HG02870 (cell line): ENCODE data around the gene TNFRSF13B.
"Not testable (repeated sequence)": the region's sequence is repeated elsewhere in the genome, so short reads cannot be mapped to it uniquely, and the experiment has no call there.

ENCODE experiments used
- ATAC-seq: cut with Tn5 transposase; IDR thresholded peaks from one replicate; pipeline ENCODE4 v1.9.1; 2021; ENCODE audit warnings: mild to moderate bottlenecking, moderate library complexity; ENCODE audit not compliant: unreplicated experiment

Gene TNFRSF13B

DNA sequence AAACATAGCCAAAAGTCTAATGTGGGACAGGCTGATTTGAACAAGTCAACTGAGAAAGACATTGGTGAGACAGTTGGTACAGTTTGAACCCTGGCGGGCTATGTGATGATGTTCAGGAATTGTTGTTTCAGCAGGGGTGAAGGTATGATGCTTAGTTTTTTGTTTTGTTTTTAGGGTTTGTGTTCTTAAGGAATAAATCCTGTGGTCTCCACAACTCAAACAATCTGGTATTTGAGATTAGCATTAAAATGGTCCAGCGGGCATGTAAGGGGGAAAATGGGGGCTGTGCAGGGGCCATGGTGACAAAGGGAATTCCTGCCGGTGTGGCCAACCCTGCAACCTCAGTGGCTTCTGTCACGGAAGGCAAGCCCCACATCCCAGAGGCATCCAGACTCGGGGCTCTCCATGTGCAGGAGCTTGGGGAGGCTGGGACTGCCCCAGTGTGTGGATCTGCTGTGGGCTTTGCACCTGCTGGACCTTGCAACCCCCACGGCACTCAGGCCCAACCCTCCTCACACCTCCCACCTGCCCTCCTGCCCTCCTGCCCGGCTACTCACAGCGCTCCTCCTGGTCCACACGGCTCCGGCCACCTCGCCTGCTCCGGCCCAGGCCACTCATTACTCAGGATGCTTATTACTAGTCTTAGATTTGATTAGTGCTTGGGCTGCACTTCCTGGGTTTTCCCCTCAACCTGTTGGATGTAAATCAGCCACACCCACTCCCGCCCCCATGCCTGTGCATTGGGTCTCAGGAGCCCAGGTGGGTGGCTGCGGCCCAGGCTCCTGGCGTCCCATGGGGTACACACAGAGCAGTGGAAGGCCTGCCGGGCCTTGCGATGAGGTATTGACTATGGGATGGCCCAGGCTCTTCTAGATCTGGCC lies at the start of gene TNFRSF13B:
Gene TNFRSF13B (minus strand): TSS at position 661 of the 881 bp plus-strand sequence. CDS start 43 bp downstream, at position 618.
- ATAC-seq, result no peak

DNA sequence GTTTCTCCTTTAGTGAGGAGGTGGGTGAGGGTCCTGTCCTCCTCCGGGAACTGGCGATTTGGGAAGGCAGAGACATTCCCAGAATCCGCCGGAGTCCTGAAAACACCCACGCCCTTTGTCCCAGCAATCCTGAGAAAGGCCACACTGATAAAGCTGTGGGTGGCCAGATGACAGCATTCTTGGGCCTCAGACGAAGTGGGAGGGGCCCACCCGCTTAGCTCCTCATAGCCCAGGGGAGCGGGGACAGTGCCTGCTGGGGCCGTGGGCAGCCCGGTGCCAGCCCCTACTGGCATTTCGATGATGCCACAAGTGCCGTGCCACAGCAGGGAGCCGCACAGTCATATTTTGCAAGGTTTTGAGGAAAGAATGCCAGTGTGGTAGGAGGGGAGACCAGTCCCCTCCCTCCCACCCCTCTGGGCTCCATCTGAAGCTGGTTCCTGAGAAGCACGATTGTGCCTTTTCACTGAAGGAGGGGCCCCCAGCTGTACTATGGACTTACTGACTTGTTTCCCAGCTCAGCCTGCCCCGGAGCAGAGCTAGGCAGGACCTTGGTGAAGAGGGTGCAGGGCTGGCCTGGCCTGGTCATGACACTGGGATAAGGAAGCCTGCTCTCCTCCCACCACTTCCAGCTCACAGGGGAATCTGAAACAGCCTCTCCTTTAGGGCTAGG lies 49.4 kb upstream of the TNFRSF13B start:
- no peak for ATAC-seq

DNA sequence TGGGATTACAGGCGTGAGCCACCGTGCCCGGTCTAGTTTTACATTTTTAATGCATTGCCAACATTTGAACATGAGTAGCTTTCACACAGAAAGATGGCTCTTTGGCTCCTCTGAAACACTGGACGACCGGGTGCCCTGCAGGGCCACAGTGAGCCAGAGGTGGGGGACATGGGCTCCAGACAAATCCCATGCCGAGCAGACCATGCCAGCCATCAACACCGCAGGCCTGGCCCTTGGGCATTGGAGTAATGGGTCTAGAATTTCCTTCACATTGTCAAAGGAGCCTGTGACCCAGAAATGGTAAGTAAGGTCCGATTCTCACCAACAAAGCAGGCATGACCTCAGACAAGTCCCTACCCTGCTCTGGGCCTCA lies 48.9 kb upstream of the TNFRSF13B start:
- ATAC-seq, result no peak

DNA sequence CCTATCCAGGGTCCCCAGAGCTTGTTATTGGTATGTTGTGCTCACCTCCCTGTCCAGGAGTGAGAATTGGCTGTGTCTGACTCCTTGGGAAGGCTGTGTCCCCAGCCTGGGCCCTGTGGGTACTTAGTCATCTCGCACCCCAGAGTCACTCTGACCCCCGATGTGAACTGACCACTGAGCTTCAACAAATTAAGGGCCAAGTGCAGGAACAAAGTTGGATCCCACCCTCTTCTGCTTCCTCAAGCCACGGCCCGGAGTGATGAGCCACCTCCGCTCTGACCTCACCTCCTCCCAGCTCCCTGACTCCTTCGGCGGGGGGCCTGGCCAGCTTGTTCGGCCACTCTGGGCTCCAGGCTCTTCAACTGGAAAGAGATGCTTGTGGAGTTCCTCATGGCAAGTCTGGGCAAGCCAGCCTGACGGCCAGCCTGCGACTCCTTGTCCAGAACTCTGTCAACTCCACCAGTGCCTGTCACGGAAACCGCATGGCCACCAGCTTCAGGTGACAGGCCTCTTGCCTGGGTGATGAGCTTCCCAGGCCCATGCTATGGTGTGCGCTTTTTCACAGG lies 48.1 kb upstream of the TNFRSF13B start:
- no peak for ATAC-seq

DNA sequence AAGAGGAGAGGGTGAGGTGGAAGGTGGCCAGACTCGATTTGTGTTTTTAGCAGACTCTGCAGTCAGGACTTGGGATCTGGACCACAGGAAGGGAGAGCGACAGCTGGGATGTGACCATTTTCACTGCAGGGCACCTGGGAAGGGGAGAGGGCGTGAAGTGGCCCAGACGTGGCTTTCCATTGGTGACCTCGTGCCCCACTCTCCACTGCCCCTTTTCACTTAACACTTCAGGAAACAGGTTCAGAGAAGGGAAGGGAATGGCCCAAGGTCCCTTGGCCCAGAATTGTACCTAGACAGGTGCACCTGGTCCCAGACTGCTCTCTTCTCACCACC lies 47.5 kb upstream of the TNFRSF13B start:
- no peak for ATAC-seq

DNA sequence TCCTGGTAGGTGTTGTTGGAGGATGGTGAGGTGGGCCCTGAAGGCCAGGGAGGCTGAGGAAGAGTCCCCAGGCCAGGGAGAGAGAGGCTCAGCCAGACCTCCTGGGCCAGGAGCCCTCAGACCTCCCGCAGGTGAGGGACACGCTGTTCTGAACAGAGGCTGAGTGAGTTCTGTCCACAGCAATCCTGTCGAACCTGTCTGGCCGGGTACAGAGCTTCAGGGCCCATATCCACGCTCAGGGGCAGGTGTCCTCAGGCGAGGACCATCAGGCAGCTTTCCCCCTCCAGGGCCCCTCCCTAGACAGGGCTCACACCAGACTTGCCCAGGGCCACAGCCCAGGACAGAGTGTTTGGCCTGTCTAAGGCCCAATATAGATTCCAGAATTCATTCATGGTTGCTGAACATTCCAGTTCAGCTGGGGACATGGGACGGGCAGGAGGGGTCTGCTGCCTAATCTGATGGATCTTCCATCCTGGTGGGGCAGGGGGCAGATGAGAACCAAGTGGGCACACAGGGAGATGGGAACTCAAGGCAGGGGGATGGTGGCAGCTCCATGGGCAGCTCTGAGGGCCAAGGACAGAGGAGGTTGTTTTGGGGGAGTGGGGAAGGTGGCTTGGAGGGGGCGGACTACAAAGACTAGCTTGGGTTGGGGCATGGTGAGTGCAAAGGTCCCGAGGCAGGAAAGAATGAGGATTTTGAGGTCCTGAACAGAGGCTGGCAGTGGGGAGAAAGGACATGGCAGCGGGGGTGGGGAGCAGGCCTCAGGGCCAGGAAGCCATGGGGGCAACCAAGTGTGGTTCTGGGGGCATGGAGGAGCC lies 46.9 kb upstream of the TNFRSF13B start:
- no peak for ATAC-seq

DNA sequence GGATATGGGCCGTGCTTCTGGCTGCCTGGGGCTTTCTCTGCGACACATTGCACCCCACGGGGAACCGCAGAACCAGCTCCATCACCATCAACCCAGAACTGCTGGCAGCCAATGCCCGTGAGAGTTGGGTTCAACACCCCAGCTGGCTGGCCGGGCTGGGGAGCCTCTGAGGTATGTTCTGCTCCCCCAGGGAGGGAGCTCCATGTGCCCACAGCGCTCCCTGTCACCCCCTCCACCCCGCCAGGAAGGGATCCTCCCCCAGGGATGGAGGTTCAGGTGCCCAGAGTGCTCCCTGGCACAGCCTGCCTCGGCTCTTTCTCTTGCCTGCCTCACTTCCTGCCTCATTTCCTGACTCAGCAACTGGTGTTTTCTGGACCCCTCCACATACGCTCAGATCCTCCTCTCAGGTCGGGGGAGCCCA lies 46.1 kb upstream of the TNFRSF13B start:
- no peak for ATAC-seq

DNA sequence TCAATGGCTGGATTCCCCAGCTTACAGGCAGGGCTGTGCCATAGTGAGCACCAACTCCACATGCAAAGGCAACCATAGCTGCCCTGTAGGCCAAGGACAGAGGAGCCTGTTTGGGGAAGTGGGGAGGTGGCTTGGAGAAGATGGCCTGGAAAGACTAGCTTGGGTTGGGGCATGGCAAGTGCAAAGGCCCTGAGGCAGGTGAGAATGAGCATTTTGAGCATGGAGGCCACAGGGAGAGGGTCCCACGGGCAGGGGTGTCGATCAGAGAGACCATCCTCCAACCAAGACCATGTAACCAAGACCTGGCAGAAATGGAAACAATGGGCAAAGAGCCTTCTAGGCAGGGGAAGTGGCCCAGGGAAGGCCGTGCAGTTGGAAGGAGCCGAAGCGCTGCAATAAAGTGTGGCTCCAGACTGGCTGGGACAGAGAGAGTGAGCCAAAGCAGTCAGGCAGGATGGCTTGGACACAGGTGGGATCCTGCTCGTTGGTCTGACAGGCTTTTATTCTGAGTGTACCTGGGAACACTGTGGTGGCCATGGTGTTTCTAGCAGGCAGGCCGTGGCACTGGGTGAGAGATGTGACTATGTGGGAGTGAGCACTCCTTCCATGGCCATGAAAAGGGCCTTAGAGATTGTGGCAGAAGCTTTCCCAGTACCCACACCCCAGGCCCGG lies 45.6 kb upstream of the TNFRSF13B start:
- no peak for ATAC-seq

DNA sequence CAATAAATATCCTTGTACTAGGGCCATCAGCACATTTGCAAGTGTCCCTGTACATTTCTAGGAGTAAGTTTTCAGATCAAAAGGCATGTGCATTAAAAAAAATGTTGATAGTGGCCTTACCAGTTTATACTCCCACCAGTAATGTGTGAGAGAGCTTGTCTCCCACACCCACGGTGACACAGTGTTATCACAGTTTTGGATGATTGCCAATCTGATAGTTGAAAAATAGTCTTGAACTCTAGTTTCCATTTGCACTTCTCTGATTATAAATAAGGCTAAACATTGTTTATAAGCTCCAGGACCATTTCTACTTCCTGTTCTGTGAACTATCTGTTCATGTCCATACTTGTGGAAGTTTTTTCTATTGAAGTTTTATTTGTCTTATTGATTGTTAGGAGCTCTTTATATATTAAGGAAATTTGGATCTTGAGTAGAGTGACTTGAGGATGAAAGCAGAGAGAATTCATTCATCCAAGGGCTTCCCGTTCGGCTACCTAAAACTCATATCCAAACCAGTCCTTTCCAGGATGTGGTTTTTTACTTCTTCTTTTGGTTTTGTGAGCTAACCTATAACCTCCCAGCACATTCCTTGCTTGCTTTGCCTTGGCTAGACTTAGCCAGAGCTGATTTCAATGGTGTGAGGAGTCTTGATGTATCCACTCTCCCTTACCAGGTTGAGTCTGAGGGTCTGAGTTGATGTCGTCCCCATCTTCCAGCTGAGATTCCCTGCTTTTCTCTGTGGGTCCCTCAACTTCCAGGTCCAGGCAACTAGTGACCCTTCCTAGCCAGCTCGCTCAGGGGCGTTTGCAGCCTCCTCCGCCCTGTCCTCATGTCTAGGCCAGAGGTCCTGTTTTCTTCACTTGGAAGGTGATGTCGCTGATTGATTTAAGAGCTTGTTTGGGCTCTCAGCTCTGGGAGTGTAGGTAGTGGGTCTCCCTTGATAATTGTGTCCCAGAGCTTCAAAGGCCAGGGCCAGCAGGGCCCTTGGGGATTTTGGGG lies 44.6 kb upstream of the TNFRSF13B start:
- ATAC-seq, result not testable (repeated sequence)

DNA sequence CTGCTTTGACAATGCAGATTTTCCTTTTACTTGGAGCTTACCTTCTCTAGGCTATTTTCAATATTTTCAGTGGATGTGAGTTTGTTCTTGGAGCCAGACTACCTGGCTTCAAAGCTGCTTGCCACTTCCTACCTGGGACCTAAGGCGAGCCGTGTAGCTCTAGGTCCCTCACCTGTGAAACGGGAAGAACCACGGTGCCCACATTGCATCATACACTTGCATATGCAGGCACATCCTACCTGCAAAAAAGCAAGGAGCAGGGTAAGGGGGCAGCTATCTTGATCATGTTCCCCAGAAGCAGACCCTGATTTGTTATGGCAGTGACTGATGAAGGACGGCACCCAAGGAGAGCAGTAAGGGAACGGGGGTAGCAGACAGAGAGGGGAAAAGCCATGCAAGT lies 43.3 kb upstream of the TNFRSF13B start:
- no peak for ATAC-seq

DNA sequence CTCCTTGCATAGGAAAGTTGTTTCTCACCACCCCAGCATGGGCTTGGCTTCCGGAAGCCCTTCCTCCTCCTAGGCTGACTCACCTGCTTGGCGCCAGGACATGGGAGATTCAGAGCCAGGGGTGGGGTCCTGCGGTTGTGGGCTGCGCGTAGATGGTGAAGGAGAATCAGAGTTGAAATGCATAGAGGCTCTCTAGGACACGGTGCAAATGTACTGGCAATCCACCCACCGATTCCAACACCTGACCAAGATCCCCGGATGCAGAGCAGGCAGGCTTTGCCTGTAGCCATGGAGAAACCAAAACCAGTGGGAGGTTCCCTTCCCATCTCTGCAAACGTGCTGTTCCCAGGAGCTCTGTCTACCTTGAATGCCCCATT lies 42.8 kb upstream of the TNFRSF13B start:
- ATAC-seq, result not testable (repeated sequence)

DNA sequence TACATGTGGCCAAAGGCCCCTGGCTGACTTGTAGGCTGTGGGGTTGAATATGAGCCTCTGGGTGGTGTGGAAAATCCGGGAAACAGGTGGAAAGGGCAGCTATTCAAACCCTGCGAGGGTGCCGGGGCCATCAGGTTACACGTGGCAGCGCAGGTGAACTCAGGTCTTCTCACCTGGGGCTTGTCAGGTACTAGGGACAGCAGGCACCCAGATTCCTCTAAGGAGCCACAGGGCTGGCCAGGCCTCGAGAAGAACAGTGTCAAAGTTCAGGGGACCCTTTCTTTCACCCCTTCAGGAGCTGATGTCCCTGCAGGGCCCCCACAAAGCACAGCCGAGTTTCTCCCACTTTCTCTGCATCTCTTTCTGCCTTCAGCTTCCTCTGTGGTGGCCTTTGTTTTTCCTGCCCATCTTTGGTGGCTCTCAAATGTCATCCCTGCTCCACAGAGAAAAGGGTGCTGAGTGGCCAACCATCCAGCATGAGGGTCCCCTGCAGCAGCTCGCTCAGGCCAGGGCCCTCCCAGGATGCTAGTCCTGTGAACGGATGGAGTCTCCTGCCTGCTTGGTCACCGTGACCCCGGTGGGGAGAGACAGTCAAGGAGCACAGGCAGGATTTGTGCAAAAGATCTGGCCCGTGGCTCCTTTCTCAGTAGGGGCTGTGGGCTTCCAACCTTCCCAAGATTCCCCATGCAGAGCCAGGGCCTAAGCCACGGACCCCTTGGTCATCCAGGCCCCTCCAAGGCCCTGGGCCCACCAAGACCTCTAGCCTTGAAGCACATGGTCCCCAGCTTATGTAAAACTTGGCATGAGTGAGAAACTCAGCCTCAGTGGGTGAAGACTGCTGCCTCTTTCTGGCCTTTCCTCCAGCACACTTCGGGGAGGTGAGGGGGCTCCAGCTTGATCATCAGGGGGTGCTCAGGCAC lies 42.2 kb upstream of the TNFRSF13B start:
- not testable (repeated sequence) for ATAC-seq

DNA sequence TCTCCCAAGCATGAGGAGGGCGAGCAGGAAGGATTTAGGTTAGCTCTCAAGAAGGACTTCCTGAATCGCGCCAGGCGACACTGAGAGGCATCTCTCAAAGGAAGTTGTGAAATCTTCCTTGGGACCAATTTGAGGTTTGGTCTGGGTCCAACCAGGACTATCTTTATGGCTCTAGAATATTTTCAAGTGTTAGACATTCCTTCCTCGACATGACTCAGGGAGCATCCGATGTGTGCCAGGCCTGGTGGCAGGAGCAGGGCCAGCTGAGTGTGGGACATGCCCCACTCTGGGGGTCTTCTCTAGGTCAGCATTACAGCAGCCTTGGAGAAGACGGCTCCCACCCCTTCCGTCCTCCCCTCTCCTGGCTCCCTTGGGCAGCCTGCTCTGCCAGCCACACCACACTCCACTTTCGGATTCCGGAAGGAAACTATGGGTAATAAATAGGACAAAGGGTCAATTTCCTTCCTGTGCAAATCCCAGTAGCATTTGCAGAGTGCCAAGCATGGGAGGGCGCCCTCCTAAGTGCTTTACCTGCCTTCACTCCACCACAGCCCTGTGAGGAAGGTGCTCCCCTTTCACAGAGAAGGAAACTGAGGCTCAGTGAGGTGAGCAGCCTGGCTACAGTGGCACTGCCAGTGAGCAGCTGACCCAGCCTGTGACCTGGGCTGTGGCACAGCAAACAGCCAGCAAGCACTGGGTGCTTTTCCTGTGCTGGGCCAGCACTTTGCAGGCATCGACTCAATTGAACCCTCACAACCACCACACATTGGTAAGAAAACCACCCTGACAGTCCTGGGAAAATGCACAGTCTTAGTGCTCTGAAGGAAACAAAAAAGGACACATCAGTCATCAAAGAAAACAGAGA lies 39.4 kb upstream of the TNFRSF13B start:
- not testable (repeated sequence) for ATAC-seq

DNA sequence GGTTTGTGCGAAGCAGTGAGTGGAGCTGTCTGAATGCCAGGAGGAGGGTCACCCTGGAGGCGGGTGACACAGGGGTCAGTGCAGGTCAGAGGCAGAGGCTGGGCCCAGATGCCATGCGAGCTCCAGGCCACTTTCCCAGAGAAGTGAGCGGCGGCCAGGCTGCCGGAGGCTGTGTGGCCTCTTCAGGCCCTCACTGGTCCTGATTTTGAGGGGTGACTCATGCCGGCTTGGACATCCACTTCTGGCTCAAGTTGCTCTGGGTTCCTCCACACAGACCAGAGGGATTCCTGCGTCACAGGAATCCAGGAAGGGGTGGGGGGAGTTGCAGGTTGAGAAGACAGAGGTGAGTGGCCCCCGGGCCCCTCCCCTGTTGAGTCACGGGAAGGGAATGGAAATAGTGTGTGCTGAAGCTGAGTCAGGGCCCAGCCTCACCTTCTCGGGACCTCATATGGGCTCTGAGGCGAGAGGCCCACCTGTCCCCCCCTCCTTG lies 38.7 kb upstream of the TNFRSF13B start:
- ATAC-seq, result not testable (repeated sequence)

DNA sequence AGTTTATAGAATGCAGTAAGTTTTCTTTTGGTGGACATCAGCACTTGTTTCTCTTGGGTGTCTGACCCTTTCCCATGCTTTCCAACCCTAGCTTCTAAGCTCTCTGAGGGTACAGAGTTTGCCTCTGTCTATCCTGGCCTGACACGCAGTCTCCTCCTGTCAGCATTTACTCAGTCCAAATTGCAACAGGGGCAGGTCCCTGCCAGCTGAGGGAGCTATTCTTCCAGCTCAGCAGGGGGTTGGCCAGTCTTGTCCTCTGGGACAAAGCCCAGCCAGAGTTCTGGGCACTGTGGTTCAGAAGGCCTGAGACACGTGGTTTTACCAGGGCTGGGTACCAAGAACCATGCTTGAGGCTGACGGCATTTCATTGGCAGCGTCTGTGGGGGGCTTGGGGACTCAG lies 38.1 kb upstream of the TNFRSF13B start:
- not testable (repeated sequence) for ATAC-seq

DNA sequence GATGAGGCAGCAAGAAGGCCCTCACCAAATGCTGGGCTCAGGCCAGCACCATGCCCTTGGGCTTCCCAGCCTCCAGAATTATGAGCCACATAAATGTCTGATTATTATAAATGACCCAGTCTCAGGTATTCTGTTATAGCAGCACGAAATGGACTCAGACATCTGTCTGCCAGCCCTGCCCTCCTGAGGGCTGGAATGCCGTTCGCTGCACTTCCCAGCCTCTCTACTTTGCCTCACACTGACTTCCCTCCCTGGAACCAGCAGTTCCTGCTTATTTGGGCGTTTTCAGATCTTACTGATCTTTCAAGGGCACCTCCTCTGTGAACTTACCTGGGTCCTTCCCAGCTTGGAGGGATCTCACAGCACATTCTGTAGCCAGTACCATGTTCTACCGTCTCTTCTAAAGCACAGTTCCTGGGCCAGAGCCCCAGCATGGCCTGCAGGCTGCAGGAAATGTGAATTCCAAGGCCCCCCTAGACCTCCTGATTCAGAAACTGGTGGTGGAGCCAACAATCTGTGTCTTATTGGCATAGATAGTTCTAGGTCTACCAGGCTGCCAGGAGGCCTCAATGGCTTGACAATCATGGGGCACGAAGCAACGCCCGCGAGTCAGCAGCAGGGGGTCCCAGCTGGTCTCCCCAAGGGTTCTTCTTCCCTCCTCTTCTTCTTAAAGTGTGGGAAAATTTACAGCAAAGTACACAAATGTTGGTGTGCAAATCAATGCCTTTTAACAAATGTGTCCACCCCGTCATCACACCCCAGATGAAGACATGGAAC lies 36.9 kb upstream of the TNFRSF13B start:
- not testable (repeated sequence) for ATAC-seq
